ENCODE results near the gene NECAB3. TPM values are rescaled to one million over a fixed set of nuclear protein-coding genes. Genes with fewer than 3 reads are reported as not detected.

Gene NECAB3
- total and polyA plus RNA-seq, 8 donors, result 22.3 to 72.9 (median 33.2) TPM

DNA sequence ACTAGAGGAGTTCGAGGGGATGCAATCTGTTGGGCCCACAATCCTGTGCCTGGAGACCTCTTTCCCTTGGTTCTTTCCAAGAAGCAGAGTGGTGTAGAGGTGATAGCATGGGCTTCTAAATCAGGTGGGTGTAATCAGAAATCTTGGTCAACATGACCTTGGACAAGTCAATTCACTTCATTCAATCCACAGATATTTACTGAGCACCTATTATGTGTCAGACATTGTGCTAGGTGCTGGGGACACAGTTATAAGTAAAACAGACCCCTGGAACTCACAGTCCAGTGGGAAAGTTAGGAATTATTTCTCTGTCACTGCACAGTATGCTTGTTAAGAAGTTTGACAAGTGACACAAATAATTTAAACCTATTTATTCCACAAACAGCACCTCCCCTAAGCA is 15.3 kb upstream of the NECAB3 start:
- H3K27me3 ChIP-seq, result no peaks in the 10 kb centered on the region
- no peak for DNase-seq
- peaks cover 13 to 27% of the 10 kb centered on the region in 2 donors for H3K4me1 ChIP-seq
- no peaks in the 10 kb centered on the region for H3K36me3 ChIP-seq
- ATAC-seq, result no peak
- H3K27ac ChIP-seq, result no peak overlapping the region
- no peaks in the 10 kb centered on the region for H3K9me3 ChIP-seq
- TF ChIP-seq, protein P1, sequence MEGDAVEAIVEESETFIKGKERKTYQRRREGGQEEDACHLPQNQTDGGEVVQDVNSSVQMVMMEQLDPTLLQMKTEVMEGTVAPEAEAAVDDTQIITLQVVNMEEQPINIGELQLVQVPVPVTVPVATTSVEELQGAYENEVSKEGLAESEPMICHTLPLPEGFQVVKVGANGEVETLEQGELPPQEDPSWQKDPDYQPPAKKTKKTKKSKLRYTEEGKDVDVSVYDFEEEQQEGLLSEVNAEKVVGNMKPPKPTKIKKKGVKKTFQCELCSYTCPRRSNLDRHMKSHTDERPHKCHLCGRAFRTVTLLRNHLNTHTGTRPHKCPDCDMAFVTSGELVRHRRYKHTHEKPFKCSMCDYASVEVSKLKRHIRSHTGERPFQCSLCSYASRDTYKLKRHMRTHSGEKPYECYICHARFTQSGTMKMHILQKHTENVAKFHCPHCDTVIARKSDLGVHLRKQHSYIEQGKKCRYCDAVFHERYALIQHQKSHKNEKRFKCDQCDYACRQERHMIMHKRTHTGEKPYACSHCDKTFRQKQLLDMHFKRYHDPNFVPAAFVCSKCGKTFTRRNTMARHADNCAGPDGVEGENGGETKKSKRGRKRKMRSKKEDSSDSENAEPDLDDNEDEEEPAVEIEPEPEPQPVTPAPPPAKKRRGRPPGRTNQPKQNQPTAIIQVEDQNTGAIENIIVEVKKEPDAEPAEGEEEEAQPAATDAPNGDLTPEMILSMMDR (IDR thresholded peaks at IDR 0.05), result no peak
- intact Hi-C loops (cut with DNase I), result no loop called here
- H3K4me3 ChIP-seq, result no peak overlapping the region

DNA sequence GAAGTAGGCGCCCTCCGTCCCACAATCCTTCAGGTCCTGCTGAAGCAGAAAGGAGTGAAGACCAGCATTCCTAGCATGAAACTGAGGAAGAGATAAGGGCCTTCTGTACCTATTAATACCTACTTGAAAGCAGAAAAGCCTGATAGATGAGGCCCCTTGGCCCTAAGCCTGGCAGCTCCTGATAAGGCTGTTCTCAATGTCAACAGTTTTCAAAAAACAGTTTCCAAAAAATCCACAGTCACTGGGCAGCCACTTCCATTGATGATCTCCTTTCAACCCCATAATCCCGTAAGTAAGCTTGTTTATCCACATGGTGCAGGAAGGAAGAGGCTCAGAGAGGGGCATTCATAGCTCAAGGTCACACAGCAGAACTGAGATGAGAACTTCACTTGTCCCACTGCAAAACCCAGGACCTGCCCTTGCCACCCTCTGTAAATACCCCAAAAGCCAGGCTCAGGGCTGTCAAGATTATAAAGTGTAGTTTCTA is 14.8 kb upstream of the NECAB3 start:
- intact Hi-C loops (cut with DNase I), result no loop called here
- no peak overlapping the region for H3K27ac ChIP-seq
- H3K4me1 ChIP-seq, result peaks cover 11 to 32% of the 10 kb centered on the region in 2 donors
- ATAC-seq (no peak), DNase-seq (peak in 1 of 4 donors; percentile 52)
- no peak overlapping the region for H3K4me3 ChIP-seq
- no peaks in the 10 kb centered on the region for H3K27me3 ChIP-seq
- TF ChIP-seq, protein P1 (IDR thresholded peaks at IDR 0.05), result no peak
- H3K36me3 ChIP-seq, result no peaks in the 10 kb centered on the region
- no peaks in the 10 kb centered on the region for H3K9me3 ChIP-seq

DNA sequence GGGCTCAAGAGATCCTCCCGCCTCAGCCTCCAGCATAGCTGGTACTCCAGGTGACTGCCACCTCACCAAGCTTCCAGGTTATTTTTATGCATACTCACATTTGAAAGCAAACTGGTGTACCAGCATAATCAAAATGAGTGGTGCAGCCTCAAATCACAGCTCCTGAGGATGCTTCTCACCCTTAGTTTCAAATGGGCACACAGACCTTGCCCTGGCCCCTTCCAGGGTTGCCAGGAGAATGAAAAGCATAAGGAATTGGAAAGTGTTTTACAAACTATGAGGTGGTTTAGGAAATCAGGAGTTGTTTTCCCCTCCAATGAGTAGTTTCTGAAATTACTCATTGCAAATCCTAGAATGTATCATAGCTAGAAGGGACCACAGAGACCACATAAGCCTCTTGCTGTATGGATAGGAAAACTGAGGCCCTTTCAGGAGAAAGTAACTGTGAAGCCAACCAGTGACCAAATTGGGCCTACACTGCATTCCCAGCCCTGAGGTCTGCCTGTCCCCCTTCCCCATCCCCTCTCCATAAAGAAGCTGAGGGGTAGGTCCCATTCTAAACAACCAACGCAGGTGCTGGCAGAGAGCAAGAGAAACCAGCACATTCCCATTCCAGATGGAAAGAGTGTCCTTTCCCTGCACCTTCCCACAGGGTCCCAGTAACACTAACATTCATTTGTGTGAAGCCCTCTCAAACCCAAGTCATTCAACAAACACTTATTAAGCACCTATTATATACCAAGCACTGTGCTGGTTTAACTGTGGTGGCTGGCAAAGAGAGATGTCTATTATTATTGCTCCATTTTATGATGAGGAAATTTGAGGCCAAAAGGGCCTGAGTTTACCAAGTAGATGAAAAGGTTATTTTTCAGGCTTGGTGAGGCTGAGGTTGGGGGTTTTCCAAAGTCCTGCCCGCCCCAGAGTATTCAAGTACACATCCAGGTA is 14.0 kb upstream of the NECAB3 start:
- ATAC-seq, result no peak
- Histone ChIP-seq H3K27me3 (no peaks in the 10 kb centered on the region), H3K27ac (no peak overlapping the region), H3K4me3 (no peak overlapping the region), H3K36me3 (no peaks in the 10 kb centered on the region), H3K9me3 (no peaks in the 10 kb centered on the region), H3K4me1 (peaks cover 11 to 39% of the 10 kb centered on the region in 2 donors)
- intact Hi-C loops (cut with DNase I), result no loop called here
- no peak for DNase-seq
- TF ChIP-seq, protein P1 (IDR thresholded peaks at IDR 0.05), result no peak

DNA sequence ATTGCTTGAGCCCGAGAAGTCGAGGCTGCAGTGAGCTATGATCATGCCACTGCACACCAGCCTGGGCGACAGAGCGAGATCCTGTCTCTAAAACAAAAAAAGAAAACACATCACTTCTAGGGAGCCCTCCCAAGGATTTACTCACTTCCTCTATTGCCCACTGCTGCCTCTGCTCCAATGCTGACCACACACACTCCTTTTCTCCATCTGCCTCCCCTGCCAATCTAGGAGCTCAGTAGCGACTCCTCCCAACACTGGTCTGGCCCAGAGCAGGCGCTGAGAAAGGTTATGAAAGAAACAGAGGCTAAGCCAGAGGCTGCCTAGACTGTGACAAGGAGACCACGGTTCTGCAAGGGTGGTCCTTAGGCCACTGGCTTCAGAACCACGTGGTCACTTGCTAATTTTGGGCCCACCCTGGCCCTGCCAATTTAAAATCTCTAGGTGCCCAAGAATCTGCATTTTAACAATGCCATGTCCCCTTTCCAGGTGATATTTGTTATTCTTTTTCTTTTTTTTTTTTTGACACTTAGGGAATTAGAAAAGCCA is 13.2 kb upstream of the NECAB3 start:
- no peaks in the 10 kb centered on the region for H3K9me3 ChIP-seq
- ATAC-seq (no peak), DNase-seq (no peak)
- no peak overlapping the region for H3K4me3 ChIP-seq
- H3K27me3 ChIP-seq, result no peaks in the 10 kb centered on the region
- intact Hi-C loops (cut with DNase I), result no loop called here
- H3K4me1 ChIP-seq, result peaks cover 11 to 46% of the 10 kb centered on the region in 2 donors
- peak overlapping the region in 1 of 2 donors; percentile 57 for H3K27ac ChIP-seq
- TF ChIP-seq, protein P1 (IDR thresholded peaks at IDR 0.05), result no peak
- H3K36me3 ChIP-seq, result no peaks in the 10 kb centered on the region

DNA sequence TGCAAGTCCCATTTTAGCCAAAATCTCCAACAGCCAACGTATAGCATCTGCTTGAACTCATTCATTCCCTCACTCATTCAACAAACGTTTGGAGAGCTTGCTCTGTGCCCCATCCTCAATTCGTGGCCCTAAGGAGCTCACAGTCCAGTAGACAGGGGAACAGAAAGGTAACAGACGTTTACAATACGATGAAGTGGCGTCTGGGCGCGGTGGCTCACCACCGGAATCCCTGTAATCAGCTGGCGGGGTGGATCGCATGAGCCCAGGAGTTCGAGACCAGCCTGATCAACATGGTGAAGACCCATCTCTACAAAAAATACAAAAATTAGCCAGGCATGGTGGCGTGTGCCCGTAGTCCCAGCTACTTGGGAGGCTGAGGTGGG is 12.7 kb upstream of the NECAB3 start:
- intact Hi-C loops (cut with DNase I), result no loop called here
- H3K36me3 ChIP-seq, result no peaks in the 10 kb centered on the region
- DNase-seq, result no peak
- no peak for ATAC-seq
- no peaks in the 10 kb centered on the region for H3K9me3 ChIP-seq
- TF ChIP-seq, protein P1 (IDR thresholded peaks at IDR 0.05), result no peak
- no peaks in the 10 kb centered on the region for H3K27me3 ChIP-seq
- H3K4me1 ChIP-seq, result peaks cover 11 to 50% of the 10 kb centered on the region in 2 donors
- H3K4me3 ChIP-seq, result peak overlapping the region; percentile 13 to 46
- H3K27ac ChIP-seq, result peak overlapping the region in 1 of 2 donors; percentile 57
